HepG2 (cell line): ENCODE results near the gene SMARCB1. TPM values are rescaled to one million over a fixed set of nuclear protein-coding genes. Genes with fewer than 3 reads are reported as not detected.
A peak's percentile ranks its signal among the peaks of the same experiment; 100 is the strongest.

Source experiments
- ARID2 ChIP-seq: sonication (generic); formaldehyde crosslinking; IDR thresholded peaks from 2 replicates; pipeline ENCODE4 v1.8.1; 2022; ENCODE audit warnings: mild to moderate bottlenecking, missing genetic modification reagents, borderline replicate concordance
- ESRRA ChIP-seq: sonication (generic); formaldehyde crosslinking; IDR thresholded peaks from 2 replicates; pipeline ENCODE4 v1.5.1; 2020; ENCODE audit warnings: mild to moderate bottlenecking, low read depth, missing genetic modification reagents
- FOSL2 ChIP-seq: sonication (generic); formaldehyde crosslinking; IDR thresholded peaks from 2 replicates; pipeline ENCODE4 v1.4.0; 2020; ENCODE audit warnings: missing genetic modification reagents
- HOXA3 ChIP-seq: sonication (generic); formaldehyde crosslinking; IDR thresholded peaks from 2 replicates; pipeline ENCODE4 v1.5.0; 2020; ENCODE audit warnings: missing genetic modification reagents
- ISL2 ChIP-seq: sonication (generic); formaldehyde crosslinking; IDR thresholded peaks from 2 replicates; pipeline ENCODE4 v1.5.0; 2020; ENCODE audit warnings: missing genetic modification reagents
- MTA3 ChIP-seq: sonication (generic); formaldehyde crosslinking; IDR thresholded peaks from 2 replicates; pipeline ENCODE4 v1.4.0; 2020; ENCODE audit warnings: missing genetic modification reagents
- MXI1 ChIP-seq: IDR thresholded peaks from 3 replicates; pipeline ENCODE4 v1.6.1; 2012; ENCODE audit warnings: low read depth, low read length, inconsistent platforms, borderline replicate concordance
- ONECUT2 ChIP-seq: sonication (generic); formaldehyde crosslinking; IDR thresholded peaks from 2 replicates; pipeline ENCODE4 v1.4.0; 2020; ENCODE audit warnings: missing genetic modification reagents
- PHF21A ChIP-seq: sonication (generic); formaldehyde crosslinking; IDR thresholded peaks from 2 replicates; pipeline ENCODE4 v1.5.0; 2020; ENCODE audit warnings: mild to moderate bottlenecking, missing genetic modification reagents
- PPARG ChIP-seq: conservative IDR thresholded peaks from 2 replicates; pipeline ENCODE4 v1.6.1; 2016; ENCODE audit warnings: missing biosample characterization, missing genetic modification reagents
- SP2 ChIP-seq: sonication (generic); formaldehyde crosslinking; IDR thresholded peaks from 2 replicates; pipeline ENCODE4 v1.5.1; 2020; ENCODE audit warnings: mild to moderate bottlenecking, missing genetic modification reagents
- TFAP4 ChIP-seq: sonication (generic); IDR thresholded peaks from 2 replicates; pipeline ENCODE4 v1.6.1; 2016; ENCODE audit warnings: low read depth, borderline replicate concordance
- TGIF2 ChIP-seq: IDR thresholded peaks from 2 replicates; pipeline ENCODE4 v1.6.1; 2016; ENCODE audit warnings: control low read depth, missing compliant biosample characterization
- UBTF ChIP-seq: sonication (generic); formaldehyde crosslinking; IDR thresholded peaks from 2 replicates; pipeline ENCODE4 v1.4.0; 2020; ENCODE audit warnings: mild to moderate bottlenecking, missing genetic modification reagents
- ZFP36L1 ChIP-seq: sonication (generic); formaldehyde crosslinking; IDR thresholded peaks from 2 replicates; pipeline ENCODE4 v1.8.0; 2022; ENCODE audit warnings: mild to moderate bottlenecking, missing genetic modification reagents, moderate library complexity
- ZNF354B ChIP-seq: sonication (generic); formaldehyde crosslinking; IDR thresholded peaks from 2 replicates; pipeline ENCODE4 v1.8.0; 2022; ENCODE audit warnings: mild to moderate bottlenecking, missing genetic modification reagents
- ZNF558 ChIP-seq: sonication (generic); formaldehyde crosslinking; IDR thresholded peaks from 2 replicates; pipeline ENCODE4 v1.9.0; 2022; ENCODE audit warnings: mild to moderate bottlenecking, missing genetic modification reagents, borderline replicate concordance
- ZNF574 ChIP-seq: sonication (generic); formaldehyde crosslinking; IDR thresholded peaks from 2 replicates; pipeline ENCODE4 v1.4.0; 2020; ENCODE audit warnings: missing genetic modification reagents
- ZNF605 ChIP-seq: sonication (generic); formaldehyde crosslinking; IDR thresholded peaks from 2 replicates; pipeline ENCODE4 v1.8.0; 2022; ENCODE audit warnings: mild to moderate bottlenecking, missing genetic modification reagents
- ZNF644 ChIP-seq: IDR thresholded peaks from 2 replicates; pipeline ENCODE4 v1.6.1; 2016; ENCODE audit warnings: low read depth
- polyA plus RNA-seq, 8 experiments: library from polyadenylated mRNA; depleted of rRNA in 3 of 8; stranded (reverse) in 7 of 8; unstranded in 1 of 8; fragments of >200 nt; fragmentation: Illumina TruSeq in 4 of 8; extraction: Trizol in 4 of 8; gene quantifications; 2 replicates each; pipeline versions ENCODE4 v1.2.1 to v1.2.3, GENCODE V29; 2011 to 2016; ENCODE audit warnings: low read depth in 4 of 8, missing spikeins in 1 of 8, mixed read lengths in 1 of 8; ENCODE audit not compliant: insufficient read depth in 1 of 8
- total RNA-seq, 5 experiments: library from RNA; depleted of rRNA; stranded (reverse); fragments of >200 nt; fragmentation: Illumina TruSeq; extraction: Trizol; gene quantifications; 2 replicates each; pipeline ENCODE4 v1.2.3, GENCODE V29; 2016; ENCODE audit warnings: low read depth in 1 of 5
- TF ChIP-seq, protein P1 (sequence below): IDR thresholded peaks from 2 replicates; pipeline ENCODE4 v1.6.1; 2012; ENCODE audit warnings: inconsistent platforms
- TF ChIP-seq, protein P2 (sequence below): sonication (generic); formaldehyde crosslinking; conservative IDR thresholded peaks from 2 replicates; pipeline ENCODE4 v1.4.0; 2020; ENCODE audit warnings: mild to moderate bottlenecking, missing genetic modification reagents, moderate library complexity

Gene SMARCB1
- total and polyA plus RNA-seq, 2 of the 13 experiments (the other 11 are each of a cell fraction or from before 2014, with no cell fraction given) = 74.0 to 166 TPM

DNA sequence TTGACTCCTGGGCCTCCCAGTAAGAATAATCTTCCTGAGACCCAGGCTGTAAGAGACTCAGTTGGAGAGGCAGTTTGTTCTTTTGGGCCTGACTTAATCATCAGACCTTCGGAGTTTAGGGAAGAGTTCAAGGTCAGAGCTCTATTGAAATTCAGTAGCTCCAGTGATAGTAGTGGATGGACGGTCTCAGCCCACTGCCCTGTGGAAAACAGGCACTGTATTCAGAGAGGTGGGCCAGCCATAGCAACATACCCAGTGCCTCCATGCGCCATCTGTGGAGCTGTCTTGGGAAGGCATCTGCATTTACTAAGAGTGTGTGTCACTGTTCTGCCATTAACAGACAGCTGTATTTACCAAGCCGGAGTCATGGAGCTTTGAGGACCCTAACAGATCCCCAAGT is 2.9 kb downstream of the SMARCB1 start (continued):
- TF ChIP-seq ONECUT2 (no peak), MXI1 (peak; percentile 39; the same call in 1 of the 3 replicates), UBTF (0 out of 2 replicates have a peak, but pooled peaks have one; percentile 44), MTA3 (CRISPR knock-in tag) (no peak), ZNF574 (CRISPR knock-in tag) (peak; percentile 39; the same call in 1 of the 2 replicates), TGIF2 (CRISPR knock-in tag) (peak; percentile 53; the same call in 1 of the 2 replicates), SP2 (no peak), ZNF558 (no peak), ARID2 (no peak), PHF21A (CRISPR knock-in tag) (0 out of 2 replicates have a peak, but pooled peaks have one; percentile 26), TFAP4 (peak; percentile 89), PPARG (CRISPR knock-in tag) (peak; percentile 67), ZFP36L1 (CRISPR knock-in tag) (no peak), FOSL2 (CRISPR knock-in tag) (0 out of 2 replicates have a peak, but pooled peaks have one; percentile 25), ZNF354B (CRISPR knock-in tag) (no peak), ESRRA (CRISPR knock-in tag) (peak; percentile 52; the same call in 1 of the 2 replicates), HOXA3 (0 out of 2 replicates have a peak, but pooled peaks have one; percentile 30), ZNF644 (CRISPR knock-in tag) (peak; percentile 52; the same call in 1 of the 2 replicates), ZNF605 (CRISPR knock-in tag) (0 out of 2 replicates have a peak, but pooled peaks have one; percentile 28), ISL2 (CRISPR knock-in tag) (peak; percentile 28; the same call in 1 of the 2 replicates)
- TF ChIP-seq, protein P1, sequence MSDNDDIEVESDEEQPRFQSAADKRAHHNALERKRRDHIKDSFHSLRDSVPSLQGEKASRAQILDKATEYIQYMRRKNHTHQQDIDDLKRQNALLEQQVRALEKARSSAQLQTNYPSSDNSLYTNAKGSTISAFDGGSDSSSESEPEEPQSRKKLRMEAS = 0 out of 2 replicates have a peak, but pooled peaks have one; percentile 30
- TF ChIP-seq, protein P2, sequence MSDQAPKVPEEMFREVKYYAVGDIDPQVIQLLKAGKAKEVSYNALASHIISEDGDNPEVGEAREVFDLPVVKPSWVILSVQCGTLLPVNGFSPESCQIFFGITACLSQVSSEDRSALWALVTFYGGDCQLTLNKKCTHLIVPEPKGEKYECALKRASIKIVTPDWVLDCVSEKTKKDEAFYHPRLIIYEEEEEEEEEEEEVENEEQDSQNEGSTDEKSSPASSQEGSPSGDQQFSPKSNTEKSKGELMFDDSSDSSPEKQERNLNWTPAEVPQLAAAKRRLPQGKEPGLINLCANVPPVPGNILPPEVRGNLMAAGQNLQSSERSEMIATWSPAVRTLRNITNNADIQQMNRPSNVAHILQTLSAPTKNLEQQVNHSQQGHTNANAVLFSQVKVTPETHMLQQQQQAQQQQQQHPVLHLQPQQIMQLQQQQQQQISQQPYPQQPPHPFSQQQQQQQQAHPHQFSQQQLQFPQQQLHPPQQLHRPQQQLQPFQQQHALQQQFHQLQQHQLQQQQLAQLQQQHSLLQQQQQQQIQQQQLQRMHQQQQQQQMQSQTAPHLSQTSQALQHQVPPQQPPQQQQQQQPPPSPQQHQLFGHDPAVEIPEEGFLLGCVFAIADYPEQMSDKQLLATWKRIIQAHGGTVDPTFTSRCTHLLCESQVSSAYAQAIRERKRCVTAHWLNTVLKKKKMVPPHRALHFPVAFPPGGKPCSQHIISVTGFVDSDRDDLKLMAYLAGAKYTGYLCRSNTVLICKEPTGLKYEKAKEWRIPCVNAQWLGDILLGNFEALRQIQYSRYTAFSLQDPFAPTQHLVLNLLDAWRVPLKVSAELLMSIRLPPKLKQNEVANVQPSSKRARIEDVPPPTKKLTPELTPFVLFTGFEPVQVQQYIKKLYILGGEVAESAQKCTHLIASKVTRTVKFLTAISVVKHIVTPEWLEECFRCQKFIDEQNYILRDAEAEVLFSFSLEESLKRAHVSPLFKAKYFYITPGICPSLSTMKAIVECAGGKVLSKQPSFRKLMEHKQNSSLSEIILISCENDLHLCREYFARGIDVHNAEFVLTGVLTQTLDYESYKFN = peak; percentile 59; the same call in 1 of the 2 replicates
